ENCODE results near the gene SLC16A1. TPM values are rescaled to one million over a fixed set of nuclear protein-coding genes. Genes with fewer than 3 reads are reported as not detected.

SLC16A1 gene
- polyA plus RNA-seq, 3 donors = 2.4 to 13.1 (median 10.3) TPM

GRCh38 chr1:112981426-112981825, 25.4 kb upstream of the SLC16A1 start:
- Histone ChIP-seq H3K4me2 (replicated peaks; ENCODE audit: extremely low read depth, low read length, poor library complexity, severe bottlenecking) (peak overlapping the region; percentile 59), H3K27ac (ENCODE audit: low read depth in 1 of 2, low read length in 2 of 2) (peak overlapping the region; percentile 56 to 72), H3K9me3 (replicated peaks in 1 of 2; ENCODE audit: control insufficient read depth in 1 of 2, insufficient read depth in 1 of 2, low read length in 2 of 2) (no peaks in the 10 kb centered on the region), H2AFZ (ENCODE audit: insufficient read depth, low read depth, low read length, poor library complexity, severe bottlenecking) (no peak overlapping the region), H3K79me2 (ENCODE audit: insufficient read depth, low read length) (no peaks in the 10 kb centered on the region), H3K4me3 (replicated peaks in 1 of 3; ENCODE audit: low read depth in 2 of 3, low read length in 3 of 3) (peak overlapping the region in 1 of 3 experiments; percentile 51), H3K4me1 (ENCODE audit: control insufficient read depth in 1 of 2, insufficient read depth in 2 of 2, low read length in 2 of 2) (peaks cover 42 to 47% of the 10 kb centered on the region in 2 donors), H3K36me3 (replicated peaks in 1 of 2; ENCODE audit: control insufficient read depth in 1 of 2, insufficient read depth in 2 of 2, low read length in 2 of 2) (no peaks in the 10 kb centered on the region), H3K27me3 (ENCODE audit: control insufficient read depth in 2 of 2, insufficient read depth in 2 of 2, low read length in 2 of 2) (no peaks in the 10 kb centered on the region), H3K9ac (ENCODE audit: insufficient read depth, low read length, poor library complexity, severe bottlenecking) (no peak overlapping the region), H4K20me1 (ENCODE audit: insufficient read depth, low read length) (no peaks in the 10 kb centered on the region)
- H3K27ac Mint-ChIP-seq = peak overlapping the region; percentile 81 to 94 (median 90)
- peak overlapping the region; percentile 4 to 53 for H3K4me3 Mint-ChIP-seq
- intact Hi-C loops (cut with micrococcal nuclease) = no loop called here
- no peak for TF ChIP-seq CTCF (IDR thresholded peaks at IDR 0.05)
- WGBS (ENCODE audit: insufficient coverage) = no CpG with 5 or more reads among the region's 1 CpG
- DNase-seq = peak in 2 of 3 donors; percentile 49 to 68
- peaks cover 0 to 2% (median 0%) of the 10 kb centered on the region in 3 donors for H3K27me3 Mint-ChIP-seq (ENCODE audit: low read depth in 3 of 3)
- H3K36me3 Mint-ChIP-seq = peaks cover 2 to 3% of the 10 kb centered on the region in 2 donors
- H3K9me3 Mint-ChIP-seq = peaks cover 0 to 2% (median 0%) of the 10 kb centered on the region in 7 donors
- peaks cover 44% of the 10 kb centered on the region for H3K4me1 Mint-ChIP-seq

- Mint-ChIP-seq H3K36me3 (peaks cover 1 to 11% of the 10 kb centered on the region in 2 donors), H3K27me3 (ENCODE audit: low read depth in 3 of 3) (peaks cover 0 to 1% (median 0%) of the 10 kb centered on the region in 3 donors), H3K4me3 (no peak overlapping the region), H3K27ac (no peak overlapping the region), H3K9me3 (peaks cover 0 to 4% (median 2%) of the 10 kb centered on the region in 7 donors), H3K4me1 (peaks cover 9% of the 10 kb centered on the region)
- Histone ChIP-seq H3K4me3 (replicated peaks in 1 of 3; ENCODE audit: low read depth in 2 of 3, low read length in 3 of 3) (no peak overlapping the region), H3K36me3 (replicated peaks in 1 of 2; ENCODE audit: control insufficient read depth in 1 of 2, insufficient read depth in 2 of 2, low read length in 2 of 2) (no peaks in the 10 kb centered on the region), H3K27ac (ENCODE audit: low read depth in 1 of 2, low read length in 2 of 2) (no peak overlapping the region), H3K9me3 (replicated peaks in 1 of 2; ENCODE audit: control insufficient read depth in 1 of 2, insufficient read depth in 1 of 2, low read length in 2 of 2) (no peaks in the 10 kb centered on the region), H3K79me2 (ENCODE audit: insufficient read depth, low read length) (no peaks in the 10 kb centered on the region), H3K27me3 (ENCODE audit: control insufficient read depth in 2 of 2, insufficient read depth in 2 of 2, low read length in 2 of 2) (no peaks in the 10 kb centered on the region), H3K4me2 (replicated peaks; ENCODE audit: extremely low read depth, low read length, poor library complexity, severe bottlenecking) (no peak overlapping the region), H4K20me1 (ENCODE audit: insufficient read depth, low read length) (no peaks in the 10 kb centered on the region), H2AFZ (ENCODE audit: insufficient read depth, low read depth, low read length, poor library complexity, severe bottlenecking) (no peak overlapping the region), H3K9ac (ENCODE audit: insufficient read depth, low read length, poor library complexity, severe bottlenecking) (no peak overlapping the region), H3K4me1 (ENCODE audit: control insufficient read depth in 1 of 2, insufficient read depth in 2 of 2, low read length in 2 of 2) (peaks cover 5% of the 10 kb centered on the region in 2 donors)
- 100% methylated on average over 1 of the region's 5 CpGs for WGBS (ENCODE audit: insufficient coverage)
- DNase-seq = no peak
- no peak for TF ChIP-seq CTCF (IDR thresholded peaks at IDR 0.05)
- intact Hi-C loops (cut with micrococcal nuclease) = no loop called here
These were observed 19.3 kb upstream of the SLC16A1 start for GRCh38 chr1:112975336-112975735.
